Activated B cell treated with CpG ODN at 0.5 μM for 24 hours (primary cell): ENCODE measurements around the gene ZNF594. TPM values are rescaled to one million over a fixed set of nuclear protein-coding genes. Genes with fewer than 3 reads are reported as not detected.
"Not testable (repeated sequence)": the region's sequence is repeated elsewhere in the genome, so short reads cannot be mapped to it uniquely, and the experiment has no call there.

ENCODE experiments used
- ATAC-seq: fragments of 200-7000 bp; cut with Tn5 transposase; one replicate; pipeline ENCODE4 v1.10.0; 2021; ENCODE audit warnings: low read depth, mild to moderate bottlenecking, moderate library complexity
- CTCF ChIA-PET: fragments of 350-600 bp; sonication (Branson Sonifier 250); formaldehyde crosslinking; loops from one replicate; lab custom pipeline; 2021; ENCODE audit warnings: antibody characterized with exemption; lab: Charles Lee
- POLR2A ChIA-PET: fragments of 350-600 bp; sonication (Branson Sonifier 250); formaldehyde crosslinking; loops from one replicate; lab custom pipeline; 2021; ENCODE audit warnings: antibody characterized with exemption; lab: Charles Lee
- DNase-seq: peaks from one replicate; pipeline ENCODE4 v3.0.0; 2022
- H3K27ac Mint-ChIP-seq: one replicate; pipeline ENCODE4 v1.8.0; 2020; ENCODE audit warnings: mixed read lengths
- H3K27me3 Mint-ChIP-seq: one replicate; pipeline ENCODE4 v1.8.0; 2021; ENCODE audit warnings: mixed read lengths
- H3K36me3 Mint-ChIP-seq: one replicate; pipeline ENCODE4 v1.8.0; 2021; ENCODE audit warnings: low read depth, mixed read lengths
- H3K4me1 Mint-ChIP-seq: one replicate; pipeline ENCODE4 v1.8.0; 2021; ENCODE audit warnings: mixed read lengths
- H3K4me3 Mint-ChIP-seq: one replicate; pipeline ENCODE4 v1.8.0; 2020; ENCODE audit warnings: mild to moderate bottlenecking, mixed read lengths
- H3K9me3 Mint-ChIP-seq: one replicate; pipeline ENCODE4 v1.8.0; 2020; ENCODE audit warnings: mixed read lengths
- intact Hi-C: fragments of 100-400 bp; cut with micrococcal nuclease; formaldehyde crosslinking; loops from one replicate; pipeline ENCODE4 v1.15.1; 2024
- total RNA-seq: library from RNA; stranded (reverse); gene quantifications from 2 replicates; pipeline ENCODE4 v1.2.3, GENCODE V29; 2022
- TF ChIP-seq, protein P1 (sequence below): fragments of 200-600 bp; IDR thresholded peaks from one replicate; pipeline ENCODE4 v1.8.0; 2022; ENCODE audit warnings: antibody characterized with exemption, mild to moderate bottlenecking

Gene ZNF594
- total RNA-seq, 1 donor from 2014 or later = 26.8 TPM

GRCh38 chr17:5139458-5139732 lies 52.3 kb downstream of the ZNF594 start:
- intact Hi-C loops = no loop called here
- ChIA-PET POLR2A (no interaction called here), CTCF (no interaction called here)
- no peaks in the 10 kb centered on the region for H3K4me1 Mint-ChIP-seq
- peaks cover 3% of the 10 kb centered on the region for H3K27me3 Mint-ChIP-seq
- TF ChIP-seq, protein P1, sequence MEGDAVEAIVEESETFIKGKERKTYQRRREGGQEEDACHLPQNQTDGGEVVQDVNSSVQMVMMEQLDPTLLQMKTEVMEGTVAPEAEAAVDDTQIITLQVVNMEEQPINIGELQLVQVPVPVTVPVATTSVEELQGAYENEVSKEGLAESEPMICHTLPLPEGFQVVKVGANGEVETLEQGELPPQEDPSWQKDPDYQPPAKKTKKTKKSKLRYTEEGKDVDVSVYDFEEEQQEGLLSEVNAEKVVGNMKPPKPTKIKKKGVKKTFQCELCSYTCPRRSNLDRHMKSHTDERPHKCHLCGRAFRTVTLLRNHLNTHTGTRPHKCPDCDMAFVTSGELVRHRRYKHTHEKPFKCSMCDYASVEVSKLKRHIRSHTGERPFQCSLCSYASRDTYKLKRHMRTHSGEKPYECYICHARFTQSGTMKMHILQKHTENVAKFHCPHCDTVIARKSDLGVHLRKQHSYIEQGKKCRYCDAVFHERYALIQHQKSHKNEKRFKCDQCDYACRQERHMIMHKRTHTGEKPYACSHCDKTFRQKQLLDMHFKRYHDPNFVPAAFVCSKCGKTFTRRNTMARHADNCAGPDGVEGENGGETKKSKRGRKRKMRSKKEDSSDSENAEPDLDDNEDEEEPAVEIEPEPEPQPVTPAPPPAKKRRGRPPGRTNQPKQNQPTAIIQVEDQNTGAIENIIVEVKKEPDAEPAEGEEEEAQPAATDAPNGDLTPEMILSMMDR = no peak
- ATAC-seq = no peak
- no peak for DNase-seq
- H3K4me3 Mint-ChIP-seq = no peak overlapping the region
- H3K36me3 Mint-ChIP-seq = no peaks in the 10 kb centered on the region
- H3K9me3 Mint-ChIP-seq = no peaks in the 10 kb centered on the region
- no peak overlapping the region for H3K27ac Mint-ChIP-seq

DNA sequence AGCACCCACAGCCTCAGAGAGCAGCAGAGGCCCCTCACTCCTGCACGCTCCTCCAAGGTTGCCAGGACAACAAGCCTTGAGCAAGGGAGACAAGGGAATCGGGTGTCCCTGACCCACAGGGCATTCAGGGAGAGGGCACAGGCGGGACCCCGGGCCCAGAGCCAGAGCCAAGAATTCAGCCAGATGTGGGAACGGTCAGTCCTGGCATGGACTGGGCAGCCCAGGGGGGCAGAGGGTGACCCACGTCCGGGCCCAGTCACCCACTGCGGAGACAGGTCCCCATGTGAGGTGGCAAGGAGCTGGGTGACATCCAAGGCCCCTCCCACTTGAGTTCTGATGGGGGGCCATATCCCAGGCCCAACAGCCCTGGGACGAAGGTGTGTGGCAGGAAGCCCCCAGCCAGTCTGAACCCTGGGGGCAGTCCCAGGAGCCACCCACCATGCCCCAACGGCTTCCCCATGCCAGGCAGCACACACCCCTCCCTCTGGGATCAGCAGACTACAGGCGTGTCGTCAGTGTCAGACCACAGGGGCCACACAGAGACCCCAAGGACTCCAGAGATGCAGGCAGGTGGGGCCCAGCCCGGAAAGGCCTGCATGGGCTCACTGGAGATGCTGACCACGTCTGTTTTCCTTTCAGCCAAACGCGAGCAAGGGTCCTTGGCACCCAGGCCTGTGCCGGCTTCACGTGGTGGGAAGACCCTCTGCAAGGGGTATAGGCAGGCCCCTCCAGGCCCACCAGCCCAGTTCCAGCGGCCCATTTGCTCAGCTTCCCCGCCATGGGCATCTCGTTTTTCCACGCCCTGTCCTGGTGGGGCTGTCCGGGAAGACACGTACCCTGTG lies 52.8 kb downstream of the ZNF594 start:
- CTCF ChIA-PET = no interaction called here
- Mint-ChIP-seq H3K27me3 (peaks cover 3% of the 10 kb centered on the region), H3K27ac (no peak overlapping the region), H3K4me3 (no peak overlapping the region), H3K4me1 (no peaks in the 10 kb centered on the region), H3K9me3 (no peaks in the 10 kb centered on the region), H3K36me3 (no peaks in the 10 kb centered on the region)
- POLR2A ChIA-PET = no interaction called here
- intact Hi-C loops = no loop called here
- DNase-seq = no peak
- no peak for ATAC-seq
- TF ChIP-seq, protein P1 = no peak

GRCh38 chr17:5138198-5138544 lies 53.5 kb downstream of the ZNF594 start:
- H3K4me3 Mint-ChIP-seq, intact Hi-C loops, ATAC-seq, H3K36me3 Mint-ChIP-seq, H3K27ac Mint-ChIP-seq, CTCF ChIA-PET, H3K27me3 Mint-ChIP-seq, DNase-seq, H3K9me3 Mint-ChIP-seq, H3K4me1 Mint-ChIP-seq, POLR2A ChIA-PET: not testable (repeated sequence)

DNA sequence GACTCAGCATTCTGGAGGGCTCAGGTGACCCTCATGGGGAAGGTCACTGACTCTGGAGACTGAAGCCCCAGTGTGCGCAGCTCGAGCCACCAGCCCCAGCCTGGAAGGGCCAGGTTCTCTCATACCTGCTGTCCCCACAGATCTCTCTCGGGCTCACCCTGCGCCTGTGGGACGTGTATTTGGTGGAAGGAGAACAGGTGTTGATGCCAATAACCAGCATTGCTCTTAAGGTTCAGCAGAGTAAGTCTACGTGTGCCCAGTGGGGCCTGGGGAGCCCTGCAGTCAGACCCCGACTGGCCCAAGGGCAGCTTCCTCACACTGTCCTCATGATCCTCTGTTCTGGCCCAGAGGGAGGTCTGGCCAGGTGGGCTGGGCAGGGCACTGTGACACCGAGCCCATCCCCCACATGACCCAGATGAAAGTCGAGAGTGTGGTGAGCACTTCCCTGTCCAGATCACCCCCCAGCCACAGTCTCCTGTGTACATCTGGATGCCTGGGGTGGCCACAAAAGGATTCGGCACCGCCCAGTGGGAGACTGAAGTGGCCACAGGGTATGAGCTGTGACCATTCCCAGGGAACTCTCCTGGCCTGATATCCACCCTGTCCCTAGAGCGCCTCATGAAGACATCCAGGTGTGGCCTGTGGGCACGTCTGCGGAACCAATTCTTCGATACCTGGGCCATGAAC lies 54.0 kb downstream of the ZNF594 start:
- CTCF ChIA-PET, H3K4me3 Mint-ChIP-seq, H3K36me3 Mint-ChIP-seq, DNase-seq, H3K9me3 Mint-ChIP-seq, intact Hi-C loops, ATAC-seq, H3K27me3 Mint-ChIP-seq, H3K4me1 Mint-ChIP-seq, POLR2A ChIA-PET, H3K27ac Mint-ChIP-seq: not testable (repeated sequence)

GRCh38 chr17:5136580-5137412 lies 54.9 kb downstream of the ZNF594 start:
- POLR2A ChIA-PET, H3K4me1 Mint-ChIP-seq, H3K4me3 Mint-ChIP-seq, H3K27ac Mint-ChIP-seq, CTCF ChIA-PET, H3K9me3 Mint-ChIP-seq, H3K27me3 Mint-ChIP-seq, H3K36me3 Mint-ChIP-seq, ATAC-seq, intact Hi-C loops, DNase-seq: not testable (repeated sequence)

GRCh38 chr17:5135726-5136579 lies 55.7 kb downstream of the ZNF594 start:
- TF ChIP-seq, protein P1 = no peak
- Mint-ChIP-seq H3K4me1 (no peaks in the 10 kb centered on the region), H3K36me3 (no peaks in the 10 kb centered on the region)

DNA sequence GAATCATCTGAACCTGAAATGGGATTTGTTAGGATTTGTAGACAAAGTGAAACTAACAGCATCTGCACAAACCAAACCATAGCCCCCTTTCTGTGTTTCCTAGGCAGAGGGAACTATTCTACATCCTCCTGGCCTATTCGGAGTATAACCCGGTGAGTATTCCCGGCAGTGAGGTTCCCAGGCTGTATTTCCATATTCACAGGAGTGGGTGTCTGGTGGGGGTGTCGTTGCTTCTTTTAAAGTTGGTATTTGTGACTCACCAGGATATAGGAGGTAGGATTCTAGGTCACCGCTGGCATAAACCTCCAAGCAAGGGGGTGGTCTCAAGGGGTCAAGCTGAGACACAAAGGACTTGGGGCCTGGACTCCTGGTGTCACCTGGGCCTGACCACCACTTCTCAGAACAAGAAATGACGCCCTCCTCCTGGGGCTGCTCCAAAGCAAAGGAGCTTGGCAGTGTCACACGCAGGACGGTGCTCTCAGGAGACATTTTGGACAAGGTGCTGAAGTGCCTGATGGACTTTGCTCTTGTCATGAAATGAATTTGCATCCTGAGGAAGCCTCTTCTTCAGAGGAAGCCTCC lies 56.4 kb downstream of the ZNF594 start:
- H3K4me1 Mint-ChIP-seq, intact Hi-C loops, DNase-seq, H3K27me3 Mint-ChIP-seq, CTCF ChIA-PET, H3K27ac Mint-ChIP-seq, H3K36me3 Mint-ChIP-seq, POLR2A ChIA-PET, ATAC-seq, H3K4me3 Mint-ChIP-seq, H3K9me3 Mint-ChIP-seq: not testable (repeated sequence)

More at GRCh38 chr17:5135726-5136579, 55.7 kb downstream of the ZNF594 start:
- H3K9me3 Mint-ChIP-seq = no peaks in the 10 kb centered on the region
- intact Hi-C loops = no loop called here
- H3K4me3 Mint-ChIP-seq = no peak overlapping the region
- ATAC-seq (no peak), DNase-seq (no peak)
- CTCF ChIA-PET = no interaction called here
- POLR2A ChIA-PET = no interaction called here
- H3K27me3 Mint-ChIP-seq = peaks cover 5% of the 10 kb centered on the region
- H3K27ac Mint-ChIP-seq = no peak overlapping the region

DNA sequence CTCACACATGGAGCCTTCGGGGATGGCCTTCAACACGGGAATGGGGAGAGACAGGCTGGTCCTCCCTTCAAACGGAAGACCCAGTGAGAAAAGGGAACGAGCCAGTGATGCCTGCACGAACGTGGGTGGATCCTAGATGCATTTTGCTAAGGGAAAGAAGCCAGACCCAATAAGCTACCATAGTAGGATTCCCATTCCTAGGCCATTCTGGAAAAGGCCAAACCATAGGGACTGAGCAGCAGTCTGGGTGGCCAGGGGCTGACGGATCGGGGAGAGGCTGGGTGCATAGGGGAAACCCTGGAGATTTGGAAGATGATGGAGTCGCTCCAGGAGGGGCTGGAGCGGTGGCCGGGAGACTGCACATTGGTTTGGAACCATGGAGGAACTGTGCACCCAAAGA lies 57.1 kb downstream of the ZNF594 start:
- H3K4me3 Mint-ChIP-seq, DNase-seq, CTCF ChIA-PET, H3K9me3 Mint-ChIP-seq, H3K27ac Mint-ChIP-seq, H3K27me3 Mint-ChIP-seq, POLR2A ChIA-PET, H3K36me3 Mint-ChIP-seq, ATAC-seq, intact Hi-C loops, H3K4me1 Mint-ChIP-seq: not testable (repeated sequence)
